ENCODE measurements around the gene PDE12. TPM values are rescaled to one million over a fixed set of nuclear protein-coding genes. Genes with fewer than 3 reads are reported as not detected.

The PDE12 gene
- total and polyA plus RNA-seq, 2 of the 13 experiments (the other 11 are each of a cell fraction or from before 2014, with no cell fraction given): 9.0 to 17.8 TPM

DNA sequence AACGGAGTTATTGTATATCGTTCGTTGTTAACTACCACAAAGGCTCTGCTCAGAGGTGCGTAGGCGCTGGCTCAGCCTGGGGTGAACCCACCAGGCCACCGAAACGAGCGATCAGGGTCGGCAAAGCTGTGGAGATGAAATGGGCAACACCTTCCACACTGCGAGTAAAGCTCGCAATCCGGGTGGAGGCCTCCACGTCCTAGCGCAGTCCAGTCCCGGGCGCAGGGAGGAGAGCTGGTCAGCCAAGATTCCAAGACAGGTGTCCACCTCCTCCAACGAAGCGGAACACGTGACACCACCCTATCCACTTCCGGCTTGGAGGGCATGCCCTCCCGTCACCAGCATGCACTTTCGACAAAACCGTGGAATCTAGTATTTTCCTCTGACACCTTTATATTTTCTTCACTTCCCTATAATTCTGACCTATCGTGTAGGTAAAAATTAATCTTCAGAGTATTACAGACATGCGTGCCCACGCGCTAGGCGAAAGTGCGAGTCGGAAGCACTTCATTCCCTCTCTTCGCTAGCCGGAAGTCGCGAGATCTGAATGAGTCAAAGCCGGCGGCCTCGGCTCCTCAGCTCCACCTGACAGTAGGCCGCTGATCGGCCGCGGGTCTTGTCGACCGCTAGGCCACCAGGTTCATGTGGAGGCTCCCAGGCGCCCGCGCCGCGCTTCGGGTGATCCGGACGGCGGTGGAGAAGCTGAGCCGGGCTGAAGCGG, at the start of gene PDE12 (continued):
- TF ChIP-seq, protein P1, sequence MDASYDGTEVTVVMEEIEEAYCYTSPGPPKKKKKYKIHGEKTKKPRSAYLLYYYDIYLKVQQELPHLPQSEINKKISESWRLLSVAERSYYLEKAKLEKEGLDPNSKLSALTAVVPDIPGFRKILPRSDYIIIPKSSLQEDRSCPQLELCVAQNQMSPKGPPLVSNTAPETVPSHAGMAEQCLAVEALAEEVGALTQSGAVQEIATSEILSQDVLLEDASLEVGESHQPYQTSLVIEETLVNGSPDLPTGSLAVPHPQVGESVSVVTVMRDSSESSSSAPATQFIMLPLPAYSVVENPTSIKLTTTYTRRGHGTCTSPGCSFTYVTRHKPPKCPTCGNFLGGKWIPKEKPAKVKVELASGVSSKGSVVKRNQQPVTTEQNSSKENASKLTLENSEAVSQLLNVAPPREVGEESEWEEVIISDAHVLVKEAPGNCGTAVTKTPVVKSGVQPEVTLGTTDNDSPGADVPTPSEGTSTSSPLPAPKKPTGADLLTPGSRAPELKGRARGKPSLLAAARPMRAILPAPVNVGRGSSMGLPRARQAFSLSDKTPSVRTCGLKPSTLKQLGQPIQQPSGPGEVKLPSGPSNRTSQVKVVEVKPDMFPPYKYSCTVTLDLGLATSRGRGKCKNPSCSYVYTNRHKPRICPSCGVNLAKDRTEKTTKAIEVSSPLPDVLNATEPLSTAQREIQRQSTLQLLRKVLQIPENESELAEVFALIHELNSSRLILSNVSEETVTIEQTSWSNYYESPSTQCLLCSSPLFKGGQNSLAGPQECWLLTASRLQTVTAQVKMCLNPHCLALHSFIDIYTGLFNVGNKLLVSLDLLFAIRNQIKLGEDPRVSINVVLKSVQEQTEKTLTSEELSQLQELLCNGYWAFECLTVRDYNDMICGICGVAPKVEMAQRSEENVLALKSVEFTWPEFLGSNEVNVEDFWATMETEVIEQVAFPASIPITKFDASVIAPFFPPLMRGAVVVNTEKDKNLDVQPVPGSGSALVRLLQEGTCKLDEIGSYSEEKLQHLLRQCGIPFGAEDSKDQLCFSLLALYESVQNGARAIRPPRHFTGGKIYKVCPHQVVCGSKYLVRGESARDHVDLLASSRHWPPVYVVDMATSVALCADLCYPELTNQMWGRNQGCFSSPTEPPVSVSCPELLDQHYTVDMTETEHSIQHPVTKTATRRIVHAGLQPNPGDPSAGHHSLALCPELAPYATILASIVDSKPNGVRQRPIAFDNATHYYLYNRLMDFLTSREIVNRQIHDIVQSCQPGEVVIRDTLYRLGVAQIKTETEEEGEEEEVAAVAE (CRISPR knock-in tag; IDR thresholded peaks at IDR 0.05; ENCODE audit: borderline replicate concordance): peak; percentile 55; the same call in 1 of the 2 replicates
- no peak for TF ChIP-seq ZNF569 (CRISPR knock-in tag; IDR thresholded peaks at IDR 0.05; ENCODE audit: borderline replicate concordance)
- TF ChIP-seq, protein P2, sequence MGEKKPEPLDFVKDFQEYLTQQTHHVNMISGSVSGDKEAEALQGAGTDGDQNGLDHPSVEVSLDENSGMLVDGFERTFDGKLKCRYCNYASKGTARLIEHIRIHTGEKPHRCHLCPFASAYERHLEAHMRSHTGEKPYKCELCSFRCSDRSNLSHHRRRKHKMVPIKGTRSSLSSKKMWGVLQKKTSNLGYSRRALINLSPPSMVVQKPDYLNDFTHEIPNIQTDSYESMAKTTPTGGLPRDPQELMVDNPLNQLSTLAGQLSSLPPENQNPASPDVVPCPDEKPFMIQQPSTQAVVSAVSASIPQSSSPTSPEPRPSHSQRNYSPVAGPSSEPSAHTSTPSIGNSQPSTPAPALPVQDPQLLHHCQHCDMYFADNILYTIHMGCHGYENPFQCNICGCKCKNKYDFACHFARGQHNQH (CRISPR knock-in tag; IDR thresholded peaks at IDR 0.05): peak; percentile 94
- TF ChIP-seq, protein P3, sequence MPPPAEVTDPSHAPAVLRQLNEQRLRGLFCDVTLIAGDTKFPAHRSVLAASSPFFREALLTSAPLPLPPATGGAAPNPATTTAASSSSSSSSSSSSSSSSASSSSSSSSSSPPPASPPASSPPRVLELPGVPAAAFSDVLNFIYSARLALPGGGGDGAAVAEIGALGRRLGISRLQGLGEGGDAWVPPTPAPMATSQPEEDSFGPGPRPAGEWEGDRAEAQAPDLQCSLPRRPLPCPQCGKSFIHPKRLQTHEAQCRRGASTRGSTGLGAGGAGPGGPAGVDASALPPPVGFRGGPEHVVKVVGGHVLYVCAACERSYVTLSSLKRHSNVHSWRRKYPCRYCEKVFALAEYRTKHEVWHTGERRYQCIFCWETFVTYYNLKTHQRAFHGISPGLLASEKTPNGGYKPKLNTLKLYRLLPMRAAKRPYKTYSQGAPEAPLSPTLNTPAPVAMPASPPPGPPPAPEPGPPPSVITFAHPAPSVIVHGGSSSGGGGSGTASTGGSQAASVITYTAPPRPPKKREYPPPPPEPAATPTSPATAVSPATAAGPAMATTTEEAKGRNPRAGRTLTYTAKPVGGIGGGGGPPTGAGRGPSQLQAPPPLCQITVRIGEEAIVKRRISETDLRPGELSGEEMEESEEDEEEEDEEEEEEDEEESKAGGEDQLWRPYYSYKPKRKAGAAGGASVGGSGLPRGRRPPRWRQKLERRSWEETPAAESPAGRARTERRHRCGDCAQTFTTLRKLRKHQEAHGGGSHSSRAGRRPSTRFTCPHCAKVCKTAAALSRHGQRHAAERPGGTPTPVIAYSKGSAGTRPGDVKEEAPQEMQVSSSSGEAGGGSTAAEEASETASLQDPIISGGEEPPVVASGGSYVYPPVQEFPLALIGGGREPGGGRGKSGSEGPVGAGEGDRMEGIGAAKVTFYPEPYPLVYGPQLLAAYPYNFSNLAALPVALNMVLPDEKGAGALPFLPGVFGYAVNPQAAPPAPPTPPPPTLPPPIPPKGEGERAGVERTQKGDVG (CRISPR knock-in tag; IDR thresholded peaks at IDR 0.05; ENCODE audit: borderline replicate concordance): no peak
- TF ChIP-seq ZNF329 (CRISPR knock-in tag; IDR thresholded peaks at IDR 0.05; ENCODE audit: low read depth): no peak; the same call in 1 of the 2 replicates
- TF ChIP-seq ZFY (CRISPR knock-in tag; IDR thresholded peaks at IDR 0.05): peak; percentile 99
- TF ChIP-seq MXD4 (CRISPR knock-in tag; IDR thresholded peaks at IDR 0.05): peak; percentile 96
- no peak for TF ChIP-seq ZNF256 (CRISPR knock-in tag; conservative IDR thresholded peaks at IDR 0.05)
- 0 out of 2 replicates have a peak, but pooled peaks have one; percentile 39 for TF ChIP-seq ZNF383 (CRISPR knock-in tag; IDR thresholded peaks at IDR 0.05; ENCODE audit: borderline replicate concordance)
- TF ChIP-seq GTF2F1 (IDR thresholded peaks at IDR 0.05; ENCODE audit: low read length): peak; percentile 71; the same call in 1 of the 2 replicates
- TF ChIP-seq, protein P4, sequence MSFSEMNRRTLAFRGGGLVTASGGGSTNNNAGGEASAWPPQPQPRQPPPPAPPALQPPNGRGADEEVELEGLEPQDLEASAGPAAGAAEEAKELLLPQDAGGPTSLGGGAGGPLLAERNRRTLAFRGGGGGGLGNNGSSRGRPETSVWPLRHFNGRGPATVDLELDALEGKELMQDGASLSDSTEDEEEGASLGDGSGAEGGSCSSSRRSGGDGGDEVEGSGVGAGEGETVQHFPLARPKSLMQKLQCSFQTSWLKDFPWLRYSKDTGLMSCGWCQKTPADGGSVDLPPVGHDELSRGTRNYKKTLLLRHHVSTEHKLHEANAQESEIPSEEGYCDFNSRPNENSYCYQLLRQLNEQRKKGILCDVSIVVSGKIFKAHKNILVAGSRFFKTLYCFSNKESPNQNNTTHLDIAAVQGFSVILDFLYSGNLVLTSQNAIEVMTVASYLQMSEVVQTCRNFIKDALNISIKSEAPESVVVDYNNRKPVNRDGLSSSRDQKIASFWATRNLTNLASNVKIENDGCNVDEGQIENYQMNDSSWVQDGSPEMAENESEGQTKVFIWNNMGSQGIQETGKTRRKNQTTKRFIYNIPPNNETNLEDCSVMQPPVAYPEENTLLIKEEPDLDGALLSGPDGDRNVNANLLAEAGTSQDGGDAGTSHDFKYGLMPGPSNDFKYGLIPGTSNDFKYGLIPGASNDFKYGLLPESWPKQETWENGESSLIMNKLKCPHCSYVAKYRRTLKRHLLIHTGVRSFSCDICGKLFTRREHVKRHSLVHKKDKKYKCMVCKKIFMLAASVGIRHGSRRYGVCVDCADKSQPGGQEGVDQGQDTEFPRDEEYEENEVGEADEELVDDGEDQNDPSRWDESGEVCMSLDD (CRISPR knock-in tag; IDR thresholded peaks at IDR 0.05; ENCODE audit: borderline replicate concordance): no peak
- peak; percentile 88; the same call in 1 of the 2 replicates for TF ChIP-seq ZNF296 (CRISPR knock-in tag; conservative IDR thresholded peaks at IDR 0.05)
- TF ChIP-seq SRSF9 (IDR thresholded peaks at IDR 0.05; ENCODE audit: borderline replicate concordance, insufficient read depth, low read depth, low read length, poor library complexity, severe bottlenecking): no peak
- no peak for TF ChIP-seq HOXA7 (CRISPR knock-in tag; IDR thresholded peaks at IDR 0.05)
- no peak; the same call in 1 of the 2 replicates for TF ChIP-seq JUN (CRISPR knock-in tag; IDR thresholded peaks at IDR 0.05)
- peak; percentile 93 for TF ChIP-seq RAD51 (IDR thresholded peaks at IDR 0.05; ENCODE audit: borderline replicate concordance)

Measured in HepG2 (cell line).